ENCODE data around the gene CST6. TPM values are rescaled to one million over a fixed set of nuclear protein-coding genes. Genes with fewer than 3 reads are reported as not detected.
"Not testable (repeated sequence)": the region's sequence is repeated elsewhere in the genome, so short reads cannot be mapped to it uniquely, and the experiment has no call there.

The CST6 gene
- total RNA-seq, 1 donor from 2014 or later, result not detected

GRCh38 chr11:66006891-66007176, 5.0 kb upstream of the CST6 start:
- peaks cover 6 to 7% (median 6%) of the 10 kb centered on the region in 3 donors for H3K27me3 ChIP-seq (ENCODE audit: control insufficient read depth in 3 of 3, insufficient read depth in 3 of 3, low read length in 3 of 3)
- H3K4me1 ChIP-seq (ENCODE audit: control insufficient read depth in 3 of 3, insufficient read depth in 3 of 3, low read length in 3 of 3), result peaks cover 22 to 44% (median 39%) of the 10 kb centered on the region in 3 donors
- peaks cover 14 to 28% (median 14%) of the 10 kb centered on the region in 3 donors for H3K36me3 ChIP-seq (ENCODE audit: control insufficient read depth in 3 of 3, insufficient read depth in 3 of 3, low read length in 3 of 3)
- H3K4me3 ChIP-seq (ENCODE audit: low read length in 3 of 3), result no peak overlapping the region
- no peak overlapping the region for H3K27ac ChIP-seq (ENCODE audit: low read depth, low read length)
- H3K9me3 ChIP-seq (ENCODE audit: control insufficient read depth in 3 of 3, low read length in 3 of 3), result no peaks in the 10 kb centered on the region
- peak overlapping the region; percentile 8 to 57 (median 38) for H3K9ac ChIP-seq (ENCODE audit: low read depth in 1 of 3, low read length in 3 of 3)

GRCh38 chr11:66007201-66007634, 4.6 kb upstream of the CST6 start:
- H3K27me3 ChIP-seq (ENCODE audit: control insufficient read depth in 3 of 3, insufficient read depth in 3 of 3, low read length in 3 of 3), result peaks cover 9 to 11% (median 10%) of the 10 kb centered on the region in 3 donors
- no peak overlapping the region for H3K27ac ChIP-seq (ENCODE audit: low read depth, low read length)
- peak overlapping the region; percentile 8 to 57 (median 38) for H3K9ac ChIP-seq (ENCODE audit: low read depth in 1 of 3, low read length in 3 of 3)
- H3K36me3 ChIP-seq (ENCODE audit: control insufficient read depth in 3 of 3, insufficient read depth in 3 of 3, low read length in 3 of 3), result peaks cover 14 to 27% (median 14%) of the 10 kb centered on the region in 3 donors
- H3K4me3 ChIP-seq (ENCODE audit: low read length in 3 of 3), result no peak overlapping the region
- no peaks in the 10 kb centered on the region for H3K9me3 ChIP-seq (ENCODE audit: control insufficient read depth in 3 of 3, low read length in 3 of 3)
- peaks cover 22 to 47% (median 39%) of the 10 kb centered on the region in 3 donors for H3K4me1 ChIP-seq (ENCODE audit: control insufficient read depth in 3 of 3, insufficient read depth in 3 of 3, low read length in 3 of 3)

DNA sequence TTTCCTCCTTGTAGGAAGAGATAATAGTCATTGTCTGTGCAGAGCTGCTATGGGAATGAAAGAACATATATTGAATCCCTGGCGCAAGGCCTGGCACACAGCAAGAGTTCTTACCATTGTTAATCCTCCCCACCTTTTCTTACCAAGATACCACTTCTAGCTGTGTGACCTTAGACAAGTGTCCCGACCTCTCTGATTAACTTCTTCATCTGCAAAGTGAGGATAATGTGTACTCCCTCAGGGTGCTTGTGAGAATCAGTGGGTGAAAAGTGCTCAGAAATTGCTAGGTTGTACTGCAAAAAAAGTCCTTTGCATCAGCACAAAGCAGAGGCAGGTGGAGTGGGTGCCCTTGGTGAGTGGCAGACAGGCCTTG, 3.7 kb upstream of the CST6 start:
- H3K9me3 ChIP-seq (ENCODE audit: control insufficient read depth in 3 of 3, low read length in 3 of 3), result no peaks in the 10 kb centered on the region
- peaks cover 14 to 27% (median 14%) of the 10 kb centered on the region in 3 donors for H3K36me3 ChIP-seq (ENCODE audit: control insufficient read depth in 3 of 3, insufficient read depth in 3 of 3, low read length in 3 of 3)
- peak overlapping the region in 1 of 3 donors; percentile 33 for H3K9ac ChIP-seq (ENCODE audit: low read depth in 1 of 3, low read length in 3 of 3)
- H3K4me3 ChIP-seq (ENCODE audit: low read length in 3 of 3), result no peak overlapping the region
- peaks cover 13 to 18% (median 17%) of the 10 kb centered on the region in 3 donors for H3K27me3 ChIP-seq (ENCODE audit: control insufficient read depth in 3 of 3, insufficient read depth in 3 of 3, low read length in 3 of 3)
- no peak overlapping the region for H3K27ac ChIP-seq (ENCODE audit: low read depth, low read length)
- H3K4me1 ChIP-seq (ENCODE audit: control insufficient read depth in 3 of 3, insufficient read depth in 3 of 3, low read length in 3 of 3), result peaks cover 19 to 42% (median 34%) of the 10 kb centered on the region in 3 donors

DNA sequence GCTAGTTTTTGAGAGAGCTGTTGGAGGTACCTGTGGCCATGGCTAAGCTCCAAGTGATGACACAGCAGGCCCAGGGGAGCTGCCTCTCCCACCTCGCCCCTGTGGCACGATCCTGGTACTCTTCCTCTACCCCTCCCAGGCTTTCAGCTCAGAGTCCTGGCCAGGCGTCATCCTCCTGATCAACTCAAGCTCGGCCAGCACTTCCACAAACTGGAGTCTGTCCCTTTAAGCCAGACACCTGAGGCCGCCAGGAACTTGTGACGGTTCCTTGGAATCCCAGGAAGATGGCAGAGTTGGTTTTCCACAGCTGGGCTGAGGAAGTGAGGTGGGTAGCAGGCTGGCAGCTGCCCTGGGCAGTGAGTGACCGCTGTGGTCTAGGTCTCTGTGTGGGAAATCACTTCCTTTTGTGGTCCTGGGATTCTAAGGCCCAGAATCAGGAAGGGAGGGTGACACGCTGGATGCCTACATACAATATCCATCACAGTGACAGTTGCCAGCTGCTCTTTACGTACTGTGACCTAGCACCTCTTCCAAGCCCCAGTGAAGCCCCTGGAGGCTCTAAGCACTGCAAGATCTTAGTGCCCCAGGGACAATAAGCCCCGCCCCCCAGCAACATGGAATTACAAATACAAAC, 3.2 kb upstream of the CST6 start:
- no peak overlapping the region for H3K27ac ChIP-seq (ENCODE audit: low read depth, low read length)

DNA sequence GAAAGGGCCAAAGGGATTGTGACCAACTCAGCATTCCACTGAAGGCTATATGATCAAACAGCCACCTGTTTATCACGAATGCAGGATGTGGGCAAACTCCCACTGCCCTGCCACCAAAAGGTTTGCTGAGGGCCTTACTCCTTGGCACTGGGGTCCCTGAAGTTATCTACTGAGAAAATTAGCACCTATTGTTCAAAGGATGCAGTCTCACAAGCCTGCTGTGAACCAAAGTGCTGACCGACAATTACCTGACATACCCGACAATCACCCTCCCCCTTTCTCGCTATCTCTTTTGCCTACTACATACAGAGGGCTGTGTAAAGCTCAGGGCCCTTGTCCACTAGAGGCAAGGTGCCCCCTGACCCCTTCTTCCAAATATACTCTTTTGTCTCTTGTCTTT, 1.8 kb upstream of the CST6 start:
- H3K27ac ChIP-seq (ENCODE audit: low read depth, low read length); H3K4me3 ChIP-seq (ENCODE audit: low read length in 3 of 3); H3K9ac ChIP-seq (ENCODE audit: low read depth in 1 of 3, low read length in 3 of 3); H3K9me3 ChIP-seq (ENCODE audit: control insufficient read depth in 3 of 3, low read length in 3 of 3): not testable (repeated sequence)
- peaks cover 18 to 27% (median 26%) of the 10 kb centered on the region in 3 donors for H3K27me3 ChIP-seq (ENCODE audit: control insufficient read depth in 3 of 3, insufficient read depth in 3 of 3, low read length in 3 of 3)
- H3K36me3 ChIP-seq (ENCODE audit: control insufficient read depth in 3 of 3, insufficient read depth in 3 of 3, low read length in 3 of 3), result peaks cover 3 to 11% (median 4%) of the 10 kb centered on the region in 3 donors
- peaks cover 10 to 29% (median 24%) of the 10 kb centered on the region in 3 donors for H3K4me1 ChIP-seq (ENCODE audit: control insufficient read depth in 3 of 3, insufficient read depth in 3 of 3, low read length in 3 of 3)

More for the DNA sequence above, 3.2 kb upstream of the CST6 start:
- no peaks in the 10 kb centered on the region for H3K9me3 ChIP-seq (ENCODE audit: control insufficient read depth in 3 of 3, low read length in 3 of 3)
- peaks cover 14 to 37% (median 29%) of the 10 kb centered on the region in 3 donors for H3K4me1 ChIP-seq (ENCODE audit: control insufficient read depth in 3 of 3, insufficient read depth in 3 of 3, low read length in 3 of 3)
- H3K27me3 ChIP-seq (ENCODE audit: control insufficient read depth in 3 of 3, insufficient read depth in 3 of 3, low read length in 3 of 3), result peaks cover 18 to 23% (median 22%) of the 10 kb centered on the region in 3 donors
- no peak overlapping the region for H3K9ac ChIP-seq (ENCODE audit: low read depth in 1 of 3, low read length in 3 of 3)
- no peak overlapping the region for H3K4me3 ChIP-seq (ENCODE audit: low read length in 3 of 3)
- peaks cover 14 to 23% (median 14%) of the 10 kb centered on the region in 3 donors for H3K36me3 ChIP-seq (ENCODE audit: control insufficient read depth in 3 of 3, insufficient read depth in 3 of 3, low read length in 3 of 3)

DNA sequence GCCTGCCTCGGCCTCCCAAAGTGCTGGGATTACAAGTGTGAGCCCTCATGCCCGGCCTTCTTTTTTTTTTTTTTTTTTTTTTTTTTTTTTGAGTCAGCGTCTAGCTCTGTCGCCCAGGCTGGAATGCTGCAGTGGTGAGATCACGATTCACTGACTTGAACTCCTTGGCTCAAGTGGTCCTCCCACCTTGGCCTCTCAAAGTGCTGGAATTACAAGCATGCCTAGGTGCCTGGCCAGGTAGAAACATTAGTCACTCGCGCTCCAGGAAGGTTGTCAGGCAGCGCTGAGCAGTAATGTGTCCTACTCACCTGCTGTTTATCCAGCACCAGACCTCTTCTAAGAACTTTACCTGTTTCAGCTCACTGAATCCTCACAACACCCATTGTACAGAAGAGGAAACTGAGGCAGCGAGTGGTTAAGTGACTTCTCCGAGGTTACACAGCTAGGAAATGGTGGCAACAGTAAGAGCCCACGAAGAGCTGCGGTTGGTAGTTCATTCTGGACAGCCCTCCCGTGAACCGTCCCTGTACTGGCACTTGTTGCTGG, 496 bp upstream of the CST6 start:
- Histone ChIP-seq H3K9me3 (ENCODE audit: control insufficient read depth in 3 of 3, low read length in 3 of 3) (no peaks in the 10 kb centered on the region), H3K4me3 (ENCODE audit: low read length in 3 of 3) (no peak overlapping the region), H3K27me3 (ENCODE audit: control insufficient read depth in 3 of 3, insufficient read depth in 3 of 3, low read length in 3 of 3) (peaks cover 18 to 27% (median 26%) of the 10 kb centered on the region in 3 donors), H3K36me3 (ENCODE audit: control insufficient read depth in 3 of 3, insufficient read depth in 3 of 3, low read length in 3 of 3) (peaks cover 0 to 4% (median 0%) of the 10 kb centered on the region in 3 donors), H3K27ac (ENCODE audit: low read depth, low read length) (no peak overlapping the region), H3K9ac (ENCODE audit: low read depth in 1 of 3, low read length in 3 of 3) (peak overlapping the region in 1 of 3 donors; percentile 33), H3K4me1 (ENCODE audit: control insufficient read depth in 3 of 3, insufficient read depth in 3 of 3, low read length in 3 of 3) (peaks cover 18 to 40% (median 34%) of the 10 kb centered on the region in 3 donors)

DNA sequence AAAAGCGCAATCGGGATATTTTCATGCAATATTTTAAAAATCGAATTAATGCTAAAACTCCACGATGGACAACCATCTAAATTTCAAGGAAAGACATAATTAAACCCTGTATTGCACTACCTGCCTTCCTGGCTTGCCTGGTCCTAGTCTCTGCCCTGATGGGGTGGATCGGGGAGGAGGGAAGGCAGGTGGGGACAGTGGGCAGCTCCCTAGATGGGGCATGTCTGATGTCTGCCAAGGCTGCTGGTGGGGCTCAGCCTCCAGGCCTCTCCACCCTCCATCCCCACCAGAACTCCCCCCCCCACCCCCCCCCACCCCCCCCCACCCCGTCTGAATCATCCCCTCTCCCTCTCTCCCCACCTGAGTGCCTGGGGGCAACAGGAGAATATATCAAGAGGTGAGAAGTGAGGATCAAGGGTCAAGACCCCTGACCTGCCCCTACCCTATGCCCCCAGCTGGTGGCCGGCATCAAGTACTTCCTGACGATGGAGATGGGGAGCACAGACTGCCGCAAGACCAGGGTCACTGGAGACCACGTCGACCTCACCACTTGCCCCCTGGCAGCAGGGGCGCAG, 650 bp downstream of the CST6 start:
- H3K27me3 ChIP-seq (ENCODE audit: control insufficient read depth in 3 of 3, insufficient read depth in 3 of 3, low read length in 3 of 3), result peaks cover 18 to 27% (median 26%) of the 10 kb centered on the region in 3 donors
- H3K4me3 ChIP-seq (ENCODE audit: low read length in 3 of 3), result no peak overlapping the region
- no peak overlapping the region for H3K27ac ChIP-seq (ENCODE audit: low read depth, low read length)
- no peaks in the 10 kb centered on the region for H3K9me3 ChIP-seq (ENCODE audit: control insufficient read depth in 3 of 3, low read length in 3 of 3)
- H3K36me3 ChIP-seq (ENCODE audit: control insufficient read depth in 3 of 3, insufficient read depth in 3 of 3, low read length in 3 of 3), result no peaks in the 10 kb centered on the region
- peaks cover 14 to 32% (median 25%) of the 10 kb centered on the region in 3 donors for H3K4me1 ChIP-seq (ENCODE audit: control insufficient read depth in 3 of 3, insufficient read depth in 3 of 3, low read length in 3 of 3)
- H3K9ac ChIP-seq (ENCODE audit: low read depth in 1 of 3, low read length in 3 of 3), result no peak overlapping the region

- no peaks in the 10 kb centered on the region for H3K9me3 ChIP-seq (ENCODE audit: control insufficient read depth in 3 of 3, low read length in 3 of 3)
- no peak overlapping the region for H3K4me3 ChIP-seq (ENCODE audit: low read length in 3 of 3)
- H3K9ac ChIP-seq (ENCODE audit: low read depth in 1 of 3, low read length in 3 of 3), result no peak overlapping the region
- H3K36me3 ChIP-seq (ENCODE audit: control insufficient read depth in 3 of 3, insufficient read depth in 3 of 3, low read length in 3 of 3), result no peaks in the 10 kb centered on the region
- no peak overlapping the region for H3K27ac ChIP-seq (ENCODE audit: low read depth, low read length)
- peaks cover 14 to 27% (median 19%) of the 10 kb centered on the region in 3 donors for H3K4me1 ChIP-seq (ENCODE audit: control insufficient read depth in 3 of 3, insufficient read depth in 3 of 3, low read length in 3 of 3)
- H3K27me3 ChIP-seq (ENCODE audit: control insufficient read depth in 3 of 3, insufficient read depth in 3 of 3, low read length in 3 of 3), result peaks cover 18 to 27% (median 26%) of the 10 kb centered on the region in 3 donors
These were observed 1.3 kb downstream of the CST6 start for GRCh38 chr11:66012946-66013761.

GRCh38 chr11:66013762-66014100, 1.9 kb downstream of the CST6 start:
- peaks cover 18 to 27% (median 26%) of the 10 kb centered on the region in 3 donors for H3K27me3 ChIP-seq (ENCODE audit: control insufficient read depth in 3 of 3, insufficient read depth in 3 of 3, low read length in 3 of 3)
- peaks cover 14 to 27% (median 19%) of the 10 kb centered on the region in 3 donors for H3K4me1 ChIP-seq (ENCODE audit: control insufficient read depth in 3 of 3, insufficient read depth in 3 of 3, low read length in 3 of 3)

More at GRCh38 chr11:66013762-66014100, 1.9 kb downstream of the CST6 start:
- no peak overlapping the region for H3K4me3 ChIP-seq (ENCODE audit: low read length in 3 of 3)
- no peaks in the 10 kb centered on the region for H3K36me3 ChIP-seq (ENCODE audit: control insufficient read depth in 3 of 3, insufficient read depth in 3 of 3, low read length in 3 of 3)
- no peak overlapping the region for H3K27ac ChIP-seq (ENCODE audit: low read depth, low read length)
- no peaks in the 10 kb centered on the region for H3K9me3 ChIP-seq (ENCODE audit: control insufficient read depth in 3 of 3, low read length in 3 of 3)
- H3K9ac ChIP-seq (ENCODE audit: low read depth in 1 of 3, low read length in 3 of 3), result no peak overlapping the region
